GM18502 (cell line): ENCODE measurements around the gene TAPBPL.

ENCODE experiments used
- ATAC-seq: cut with Tn5 transposase; IDR thresholded peaks from one replicate; pipeline ENCODE4 v1.9.1; 2021; ENCODE audit warnings: mild to moderate bottlenecking; ENCODE audit not compliant: unreplicated experiment, poor library complexity

The TAPBPL gene

DNA sequence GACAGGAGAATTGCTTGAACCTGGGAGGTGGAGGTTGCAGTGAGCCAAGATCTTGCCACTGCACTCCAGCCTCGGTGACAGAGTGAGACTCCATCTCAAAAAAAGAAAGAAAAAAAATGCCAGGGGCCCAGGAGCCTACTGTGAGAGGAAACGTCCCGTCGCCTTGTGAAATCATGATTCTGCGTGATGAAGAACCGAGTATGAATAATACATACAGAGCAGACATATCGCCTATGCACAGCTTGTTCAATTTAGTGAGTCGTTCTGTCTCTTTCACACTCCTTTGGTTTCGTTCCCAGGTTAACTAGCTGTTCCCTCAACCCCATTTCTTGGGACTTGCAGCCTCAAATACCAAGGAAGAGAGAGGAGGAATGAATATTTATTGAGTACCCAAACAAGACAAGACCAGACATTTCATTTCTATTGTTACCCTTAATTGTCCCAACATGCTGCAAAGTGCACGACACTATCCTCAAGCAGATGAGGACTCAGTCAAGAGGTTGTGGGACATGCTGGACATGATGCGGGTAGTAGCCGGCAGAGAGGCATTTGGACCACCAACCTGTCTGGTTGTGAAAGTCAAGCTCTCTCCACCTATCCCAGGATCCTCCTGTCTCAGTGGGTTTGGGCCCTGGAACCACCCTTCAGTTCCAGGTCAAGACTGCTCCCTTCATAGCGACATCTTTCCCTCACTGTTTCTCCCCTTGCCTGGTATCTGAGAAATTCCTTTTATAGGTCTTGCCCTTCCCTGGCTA lies 15.7 kb upstream of the TAPBPL start:
- ATAC-seq, result no peak

DNA sequence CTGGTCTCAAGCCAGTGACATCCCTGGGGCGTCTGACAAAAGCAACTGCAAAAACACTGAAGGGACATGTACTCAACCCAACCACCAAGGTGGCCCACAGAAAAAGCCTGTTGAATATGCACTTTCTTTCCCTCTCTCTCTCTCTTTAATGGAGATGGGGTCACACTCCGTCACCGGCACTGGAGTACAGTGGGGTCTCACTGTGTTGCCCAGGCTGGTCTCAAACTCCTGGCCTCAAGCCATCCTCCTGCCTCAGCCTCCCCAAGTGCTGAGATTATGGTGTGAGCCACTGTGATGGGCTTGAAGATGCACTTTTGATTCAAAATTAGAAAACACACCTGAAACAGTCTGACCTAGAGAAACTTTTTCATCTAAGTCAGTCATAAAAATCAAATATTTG lies 14.3 kb upstream of the TAPBPL start:
- no peak for ATAC-seq

DNA sequence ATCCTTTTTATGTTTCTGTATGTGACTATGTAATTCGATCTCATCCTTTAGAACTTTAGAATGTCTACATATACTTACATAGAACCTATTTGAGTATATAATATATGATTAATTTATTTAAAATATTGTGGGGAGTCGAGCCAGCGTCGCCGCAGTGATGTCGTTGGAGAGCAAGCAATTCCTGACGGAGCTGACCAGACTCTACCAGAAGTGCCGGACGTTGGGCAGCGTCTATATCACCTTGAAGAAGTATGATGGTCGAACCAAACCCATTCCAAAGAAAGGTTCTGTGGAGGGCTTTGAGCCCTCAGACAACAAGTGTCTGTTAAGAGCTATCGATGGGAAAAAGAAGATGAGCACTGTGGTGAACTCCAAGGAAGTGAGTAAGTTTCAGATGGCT lies 13.5 kb upstream of the TAPBPL start:
- ATAC-seq, result no peak

DNA sequence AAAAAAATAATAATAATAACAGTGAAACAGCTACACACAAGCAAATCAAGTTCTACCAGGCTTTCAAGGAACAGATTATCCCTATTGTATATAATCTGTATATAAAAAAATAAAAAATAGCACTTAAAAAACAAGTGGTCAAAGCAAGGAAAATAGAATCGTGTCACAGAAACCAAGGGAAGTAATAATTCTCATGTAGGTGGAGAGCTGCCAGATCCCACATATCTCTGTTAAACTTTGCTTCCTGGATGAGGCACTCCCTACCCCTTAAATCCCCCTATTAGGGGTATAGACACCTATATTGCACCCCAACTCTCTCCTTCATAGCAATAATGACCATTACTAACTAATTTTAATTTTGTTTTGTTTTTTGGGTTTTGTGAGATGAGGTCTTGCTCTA lies 11.5 kb upstream of the TAPBPL start:
- ATAC-seq, result no peak

DNA sequence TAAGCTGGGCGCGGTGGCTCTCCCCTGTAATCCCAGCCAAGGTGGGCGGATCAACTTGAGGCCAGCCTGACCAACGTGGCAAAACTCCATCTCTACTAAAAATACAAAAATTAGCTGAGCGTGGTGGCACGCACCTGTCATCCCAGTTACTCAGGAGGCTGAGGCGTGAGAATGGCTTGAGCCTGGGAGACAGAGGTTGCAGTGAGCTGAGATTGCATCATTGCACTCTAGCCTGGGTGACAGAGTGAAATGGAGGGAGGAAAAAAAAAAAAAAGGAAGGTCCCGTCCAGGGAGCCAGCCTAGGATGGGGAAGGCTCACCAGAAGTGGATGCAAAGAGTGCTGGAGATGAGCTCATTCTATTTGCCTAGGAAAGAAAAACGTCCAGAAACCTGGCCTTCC lies 9.0 kb upstream of the TAPBPL start:
- no peak for ATAC-seq

DNA sequence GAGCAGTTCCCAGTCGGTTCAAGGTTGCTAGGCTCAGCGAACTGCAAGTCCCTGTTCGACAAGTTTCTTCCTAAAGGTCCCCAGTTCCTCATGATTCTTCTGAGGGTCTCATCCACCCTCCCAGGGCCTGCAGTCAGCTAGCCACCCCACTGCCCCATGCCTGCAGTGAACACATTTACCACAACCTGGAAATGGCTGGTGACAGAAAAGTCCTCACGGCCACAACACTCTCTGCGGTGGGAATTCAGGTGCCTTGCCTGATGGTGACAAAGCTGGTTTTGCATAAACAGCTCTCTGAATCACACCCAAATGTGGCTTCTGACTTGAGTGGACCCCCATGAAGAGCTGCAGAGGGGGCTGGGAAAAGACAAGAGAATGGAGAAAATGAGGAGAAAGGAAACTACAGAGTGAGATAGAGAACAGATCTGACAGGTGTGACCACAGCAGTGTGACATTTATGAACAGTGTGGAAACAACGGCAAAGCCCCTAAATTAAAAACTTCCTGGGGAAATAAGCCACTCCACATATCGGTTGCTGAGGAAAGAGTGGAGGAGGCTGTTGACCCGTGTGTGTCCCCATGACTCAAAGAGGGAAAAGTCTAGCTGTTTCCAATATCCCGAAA lies 8.4 kb upstream of the TAPBPL start:
- no peak for ATAC-seq

DNA sequence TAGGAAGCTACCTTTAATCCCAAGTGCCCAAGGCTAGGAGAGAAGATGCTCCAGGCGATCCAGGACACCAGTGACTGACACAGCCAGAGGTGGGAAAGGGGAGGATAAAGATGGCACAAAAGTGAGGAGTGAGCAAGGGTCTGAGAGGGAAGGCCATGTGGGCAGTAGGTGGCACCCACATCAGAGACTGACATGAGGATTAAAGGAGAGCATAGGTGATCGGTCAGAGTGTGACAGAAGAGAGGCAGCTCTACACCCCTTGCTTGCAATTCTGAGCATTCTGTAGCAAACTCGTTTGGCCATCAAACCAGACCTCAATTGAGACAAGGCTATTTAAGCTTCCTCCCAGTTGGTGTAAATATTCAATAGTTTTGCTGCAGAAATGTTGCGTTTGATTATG lies 7.8 kb upstream of the TAPBPL start:
- ATAC-seq, result no peak

DNA sequence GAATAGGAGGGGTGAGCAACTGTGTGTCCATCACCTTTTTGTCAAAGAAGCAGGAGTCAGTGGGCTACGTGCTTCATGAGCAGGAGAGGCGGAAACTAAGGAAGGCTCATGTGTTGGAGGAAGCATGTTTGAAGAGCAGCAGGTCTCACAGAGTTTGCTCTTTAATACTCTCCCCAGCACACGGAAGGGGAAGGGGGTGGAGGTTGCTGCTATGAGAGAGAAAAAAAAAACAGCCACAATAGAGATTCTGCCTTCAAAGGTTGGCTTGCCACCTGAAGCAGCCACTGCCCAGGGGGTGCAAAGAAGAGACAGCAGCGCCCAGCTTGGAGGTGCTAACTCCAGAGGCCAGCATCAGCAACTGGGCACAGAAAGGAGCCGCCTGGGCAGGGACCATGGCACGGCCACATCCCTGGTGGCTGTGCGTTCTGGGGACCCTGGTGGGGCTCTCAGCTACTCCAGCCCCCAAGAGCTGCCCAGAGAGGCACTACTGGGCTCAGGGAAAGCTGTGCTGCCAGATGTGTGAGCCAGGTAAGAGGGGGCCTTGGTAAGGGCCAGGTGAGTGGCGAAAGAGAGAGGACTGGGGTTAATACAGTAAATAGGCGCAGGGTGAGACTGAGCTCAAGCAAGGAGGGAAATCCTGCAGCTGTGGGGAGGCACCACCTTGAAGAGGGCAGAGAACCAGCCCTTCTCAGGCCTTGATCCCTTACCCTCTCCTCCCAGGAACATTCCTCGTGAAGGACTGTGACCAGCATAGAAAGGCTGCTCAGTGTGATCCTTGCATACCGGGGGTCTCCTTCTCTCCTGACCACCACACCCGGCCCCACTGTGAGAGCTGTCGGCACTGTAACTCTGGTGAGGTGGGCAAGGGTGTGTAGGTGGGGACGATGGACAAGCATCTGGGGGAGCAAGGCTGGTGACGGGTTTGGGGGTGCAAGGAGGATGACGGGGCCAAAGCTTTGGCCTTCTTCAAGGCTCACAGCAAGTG lies 6.8 kb upstream of the TAPBPL start, which contains the start of gene CD27:
Gene CD27, plus strand, starts transcription at position 252 of the 985 bp plus-strand sequence. Its CDS starts 141 bp downstream, at position 393.
- ATAC-seq, result no peak

DNA sequence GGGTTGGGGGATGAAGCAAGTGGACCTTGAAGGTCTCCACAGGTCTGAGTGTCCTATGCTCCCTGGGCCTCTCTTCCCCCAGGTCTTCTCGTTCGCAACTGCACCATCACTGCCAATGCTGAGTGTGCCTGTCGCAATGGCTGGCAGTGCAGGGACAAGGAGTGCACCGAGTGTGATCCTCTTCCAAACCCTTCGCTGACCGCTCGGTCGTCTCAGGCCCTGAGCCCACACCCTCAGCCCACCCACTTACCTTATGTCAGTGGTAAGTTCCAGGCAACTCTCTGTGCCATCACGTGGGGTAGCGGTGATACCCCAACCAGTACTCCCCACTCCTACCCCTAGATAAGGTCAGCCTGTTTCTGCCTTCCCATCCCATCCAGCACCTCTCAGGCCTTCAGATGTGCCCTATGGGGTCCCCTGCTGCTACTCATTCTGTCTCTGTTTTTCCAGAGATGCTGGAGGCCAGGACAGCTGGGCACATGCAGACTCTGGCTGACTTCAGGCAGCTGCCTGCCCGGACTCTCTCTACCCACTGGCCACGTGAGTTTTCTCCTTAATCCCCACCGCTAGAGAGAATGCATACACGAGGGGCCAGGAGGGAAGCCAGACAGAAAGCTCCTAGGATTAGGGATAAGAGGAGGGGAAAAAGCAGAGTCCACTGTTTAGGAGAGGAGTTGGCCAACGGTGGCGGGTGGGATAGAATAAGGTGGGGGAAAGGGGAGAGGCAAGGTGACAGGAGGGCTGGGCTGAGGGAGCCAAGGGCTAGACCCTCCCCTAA lies 1.6 kb upstream of the TAPBPL start:
- no peak for ATAC-seq

DNA sequence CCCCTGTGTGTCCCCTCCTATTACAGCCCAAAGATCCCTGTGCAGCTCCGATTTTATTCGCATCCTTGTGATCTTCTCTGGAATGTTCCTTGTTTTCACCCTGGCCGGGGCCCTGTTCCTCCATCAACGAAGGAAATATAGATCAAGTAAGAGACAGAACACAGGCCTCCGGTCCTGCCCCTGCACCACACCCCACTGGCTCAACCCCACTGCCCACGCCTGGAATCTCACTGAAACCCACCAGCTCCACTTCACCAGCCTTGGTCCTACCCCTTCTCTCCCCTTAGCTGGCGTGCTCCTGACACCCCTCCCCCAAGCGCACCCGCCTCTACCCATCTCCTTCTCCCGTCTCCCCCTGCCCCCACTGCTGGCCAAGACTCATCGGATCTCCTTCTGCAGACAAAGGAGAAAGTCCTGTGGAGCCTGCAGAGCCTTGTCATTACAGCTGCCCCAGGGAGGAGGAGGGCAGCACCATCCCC lies 934 bp upstream of the TAPBPL start:
- ATAC-seq, result no peak

DNA sequence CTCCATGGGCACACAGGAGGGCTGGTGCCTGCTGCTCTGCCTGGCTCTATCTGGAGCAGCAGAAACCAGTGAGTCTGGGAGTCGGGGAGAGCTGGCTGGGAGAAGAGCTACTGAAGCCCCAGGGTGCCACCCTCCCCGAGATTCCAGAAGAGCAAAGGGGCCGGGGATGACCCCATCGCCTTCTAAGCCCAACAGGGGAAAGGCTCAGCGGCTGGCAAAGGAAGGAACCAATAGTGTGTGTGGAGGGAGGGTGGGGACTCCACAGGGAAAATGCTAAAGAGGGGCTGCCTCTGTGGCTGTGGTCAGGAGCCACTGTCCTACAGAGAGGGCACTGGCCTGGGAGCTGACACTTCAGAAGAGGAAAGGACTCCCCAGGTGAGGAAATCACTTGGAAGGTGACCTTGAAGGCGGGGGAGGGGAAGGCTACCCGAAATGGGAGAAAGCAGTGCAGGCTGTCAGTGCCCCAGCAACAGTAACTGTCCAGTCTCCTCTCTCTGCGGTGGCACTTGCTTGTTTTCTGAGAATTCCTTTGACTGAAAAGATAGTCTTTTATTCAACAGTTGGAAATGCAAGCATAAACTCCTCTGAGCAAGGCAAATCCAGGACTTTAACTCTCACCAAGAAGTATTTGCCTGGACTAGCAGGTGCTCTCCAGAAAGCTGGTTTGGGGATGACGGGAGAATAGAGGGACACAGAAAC lies 552 bp downstream of the TAPBPL start:
- ATAC-seq, result no peak

DNA sequence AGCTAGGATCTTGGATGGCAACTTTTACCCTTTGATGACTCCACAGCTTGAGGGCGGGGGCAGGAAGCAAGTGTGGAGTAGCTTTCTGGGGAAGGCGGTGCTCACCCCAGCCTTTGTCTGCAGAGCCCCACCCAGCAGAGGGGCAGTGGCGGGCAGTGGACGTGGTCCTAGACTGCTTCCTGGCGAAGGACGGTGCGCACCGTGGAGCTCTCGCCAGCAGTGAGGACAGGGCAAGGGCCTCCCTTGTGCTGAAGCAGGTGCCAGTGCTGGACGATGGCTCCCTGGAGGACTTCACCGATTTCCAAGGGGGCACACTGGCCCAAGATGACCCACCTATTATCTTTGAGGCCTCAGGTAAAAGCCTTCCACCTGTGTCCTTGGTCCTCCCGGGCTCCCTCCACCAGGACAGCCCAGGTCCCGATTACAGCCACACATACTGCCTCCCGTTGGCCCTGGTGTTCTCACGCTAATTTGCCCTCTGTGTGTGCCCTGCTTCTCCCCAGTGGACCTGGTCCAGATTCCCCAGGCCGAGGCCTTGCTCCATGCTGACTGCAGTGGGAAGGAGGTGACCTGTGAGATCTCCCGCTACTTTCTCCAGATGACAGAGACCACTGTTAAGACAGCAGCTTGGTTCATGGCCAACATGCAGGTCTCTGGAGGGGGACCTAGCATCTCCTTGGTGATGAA lies 1.2 kb downstream of the TAPBPL start:
- no peak for ATAC-seq

DNA sequence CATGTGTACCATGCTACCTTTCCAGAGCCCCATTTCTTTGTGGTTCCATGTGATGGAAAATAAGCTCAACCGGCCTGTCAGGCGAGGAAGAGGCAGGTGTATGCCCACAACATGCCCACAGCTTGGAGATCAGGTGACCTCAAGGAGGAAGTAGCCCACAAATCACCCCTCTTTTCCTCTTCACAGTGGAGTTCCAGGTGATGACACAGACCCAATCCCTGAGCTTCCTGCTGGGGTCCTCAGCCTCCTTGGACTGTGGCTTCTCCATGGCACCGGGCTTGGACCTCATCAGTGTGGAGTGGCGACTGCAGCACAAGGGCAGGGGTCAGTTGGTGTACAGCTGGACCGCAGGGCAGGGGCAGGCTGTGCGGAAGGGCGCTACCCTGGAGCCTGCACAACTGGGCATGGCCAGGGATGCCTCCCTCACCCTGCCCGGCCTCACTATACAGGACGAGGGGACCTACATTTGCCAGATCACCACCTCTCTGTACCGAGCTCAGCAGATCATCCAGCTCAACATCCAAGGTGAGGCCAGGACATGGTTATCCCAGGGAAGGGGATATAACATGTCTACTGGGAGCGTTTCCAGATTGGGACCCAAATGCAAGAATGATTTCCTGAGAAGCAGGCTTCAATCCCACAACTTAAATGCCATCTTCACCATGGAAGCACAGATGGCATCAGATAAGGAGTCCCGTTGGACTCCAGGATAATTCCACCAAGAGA lies 5.5 kb downstream of the TAPBPL start:
- no peak for ATAC-seq

DNA sequence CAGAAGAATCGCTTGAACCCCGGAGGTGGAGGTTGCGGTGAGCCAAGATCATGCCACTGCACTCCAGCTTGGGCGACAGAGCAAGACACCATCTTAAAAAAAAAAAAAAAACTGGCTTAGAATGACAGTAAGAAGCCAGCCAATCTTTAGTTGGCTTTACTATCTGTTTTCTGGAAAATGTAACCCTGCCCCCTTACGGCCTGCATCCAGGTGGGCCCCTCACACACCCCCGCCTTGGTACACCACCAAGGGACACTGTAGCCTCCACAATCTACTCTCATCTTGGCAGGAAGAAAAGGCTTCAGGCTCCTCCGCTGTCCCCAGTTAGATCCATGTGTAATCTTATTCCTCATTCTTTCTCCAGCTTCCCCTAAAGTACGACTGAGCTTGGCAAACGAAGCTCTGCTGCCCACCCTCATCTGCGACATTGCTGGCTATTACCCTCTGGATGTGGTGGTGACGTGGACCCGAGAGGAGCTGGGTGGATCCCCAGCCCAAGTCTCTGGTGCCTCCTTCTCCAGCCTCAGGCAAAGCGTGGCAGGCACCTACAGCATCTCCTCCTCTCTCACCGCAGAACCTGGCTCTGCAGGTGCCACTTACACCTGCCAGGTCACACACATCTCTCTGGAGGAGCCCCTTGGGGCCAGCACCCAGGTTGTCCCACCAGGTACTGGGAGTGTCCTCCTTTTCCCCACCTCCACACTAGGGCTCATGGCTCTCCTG lies 6.6 kb downstream of the TAPBPL start:
- ATAC-seq, result no peak

DNA sequence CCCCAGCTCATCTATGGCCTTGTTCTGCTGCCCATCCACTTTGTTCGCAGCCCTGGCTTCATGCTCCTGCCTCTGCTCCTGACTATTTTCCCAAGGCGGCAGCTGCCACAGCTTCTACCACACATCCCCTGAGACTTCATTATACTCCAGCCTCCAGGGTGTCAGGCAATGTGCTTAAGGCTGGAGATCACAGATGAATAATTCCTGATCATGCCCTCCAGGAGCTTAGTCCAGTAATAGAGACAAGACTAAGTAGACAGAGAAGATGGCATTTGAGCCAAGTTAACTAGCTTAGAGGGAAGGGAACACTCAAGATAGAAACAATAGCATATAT lies 7.1 kb downstream of the TAPBPL start:
- ATAC-seq, result no peak

DNA sequence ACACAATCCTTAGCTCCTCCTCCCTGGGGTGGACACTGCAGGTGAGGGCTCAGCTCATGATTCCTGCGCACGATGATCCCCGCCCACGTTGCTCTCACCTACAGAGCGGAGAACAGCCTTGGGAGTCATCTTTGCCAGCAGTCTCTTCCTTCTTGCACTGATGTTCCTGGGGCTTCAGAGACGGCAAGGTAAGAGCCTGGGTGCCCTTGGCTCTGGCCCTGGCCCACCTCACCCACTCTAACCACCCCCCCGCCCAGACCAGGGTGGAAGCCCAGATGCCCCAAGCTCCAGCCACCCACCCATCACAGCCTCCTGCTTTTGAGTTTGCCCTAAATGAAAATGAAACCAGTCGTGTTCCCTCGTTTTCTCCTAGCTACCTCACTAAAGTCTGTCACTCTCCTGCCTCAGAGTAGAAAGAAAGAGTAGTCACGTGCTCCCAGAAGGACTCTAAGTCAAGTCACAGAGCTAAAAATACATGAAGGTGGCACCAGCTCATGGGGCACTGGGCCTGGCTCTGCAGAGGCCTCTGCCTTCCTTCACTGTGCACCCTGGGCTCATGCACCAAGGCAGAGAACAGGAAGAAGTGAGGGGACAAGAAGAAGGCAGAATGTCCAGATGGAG lies 9.0 kb downstream of the TAPBPL start:
- ATAC-seq, result no peak
